Caco-2 (cell line): ENCODE results near the gene PIK3IP1. TPM values are rescaled to one million over a fixed set of nuclear protein-coding genes. Genes with fewer than 3 reads are reported as not detected.

Source experiments
- BruUV-seq: library from RNA; stranded (reverse); fragments of 400-500 nt; replicated peaks from 2 replicates; lab custom pipeline; 2021; lab: Mats Ljungman, UMichigan
- CTCF ChIA-PET: fragments of 300-600 bp; sonication (Branson Sonifier 250); formaldehyde crosslinking; loops from one replicate; lab custom pipeline; 2022; ENCODE audit warnings: antibody characterized with exemption; lab: Charles Lee
- POLR2A ChIA-PET: fragments of 300-600 bp; sonication (Branson Sonifier 250); formaldehyde crosslinking; loops from one replicate; lab custom pipeline; 2022; ENCODE audit warnings: antibody characterized with exemption; lab: Charles Lee
- DNase-seq, 2 experiments: peaks; one replicate each; pipeline versions ENCODE4 v3.0.0 to v3.0.0-alpha.2; 2020 to 2022
- H3K27me3 ChIP-seq: replicated peaks from 2 replicates; pipeline ENCODE4 v1.6.0; 2011; ENCODE audit warnings: low read length; ENCODE audit not compliant: control insufficient read depth, insufficient read depth
- H3K36me3 ChIP-seq: 2 replicates; pipeline ENCODE4 v1.5.1; 2011; ENCODE audit warnings: low read length; ENCODE audit not compliant: control insufficient read depth, insufficient read depth
- H3K4me1 ChIP-seq: fragments of 250-450 bp; sonication (Bioruptor Pico); 2 replicates; pipeline ENCODE4 v1.5.1; 2020; ENCODE audit warnings: mild to moderate bottlenecking
- H3K4me3 ChIP-seq: 2 replicates; pipeline ENCODE4 v1.5.1; 2011; ENCODE audit warnings: low read depth, mild to moderate bottlenecking, control low read depth, low read length
- H3K9me3 ChIP-seq: fragments of 250-450 bp; sonication (Bioruptor Pico); 2 replicates; pipeline ENCODE4 v1.5.1; 2020; ENCODE audit warnings: mild to moderate bottlenecking, moderate library complexity
- H3K27ac Mint-ChIP-seq: one replicate; pipeline ENCODE4 v1.8.0; 2022; ENCODE audit warnings: mixed read lengths; ENCODE audit not compliant: unreplicated experiment
- H3K27me3 Mint-ChIP-seq: one replicate; pipeline ENCODE4 v1.8.0; 2022; ENCODE audit warnings: mixed read lengths; ENCODE audit not compliant: insufficient read depth, unreplicated experiment
- H3K36me3 Mint-ChIP-seq: one replicate; pipeline ENCODE4 v1.8.0; 2022; ENCODE audit warnings: mild to moderate bottlenecking, mixed read lengths; ENCODE audit not compliant: insufficient read depth, unreplicated experiment
- H3K4me1 Mint-ChIP-seq: one replicate; pipeline ENCODE4 v1.8.0; 2022; ENCODE audit warnings: low read depth, mixed read lengths; ENCODE audit not compliant: unreplicated experiment
- H3K4me3 Mint-ChIP-seq: one replicate; pipeline ENCODE4 v1.8.0; 2022; ENCODE audit warnings: mild to moderate bottlenecking, moderate library complexity, mixed read lengths; ENCODE audit not compliant: unreplicated experiment
- H3K9me3 Mint-ChIP-seq: one replicate; pipeline ENCODE4 v1.8.0; 2022; ENCODE audit warnings: mixed read lengths; ENCODE audit not compliant: unreplicated experiment
- intact Hi-C: fragments of 100-400 bp; cut with micrococcal nuclease; formaldehyde crosslinking; loops from one replicate; pipeline ENCODE4 v1.10.0; 2022; ENCODE audit not compliant: unreplicated experiment
- total RNA-seq: library from RNA; stranded (reverse); gene quantifications from 2 replicates; pipeline ENCODE4 v1.2.3, GENCODE V29; 2022
- TF ChIP-seq, protein P1 (sequence below), 2 experiments: fragments of 200-600 bp in 1 of 2; IDR thresholded peaks; 1 replicate in 1 of 2; 2 replicates in 1 of 2; pipeline versions ENCODE4 v1.5.1 to v1.8.0; 2011 to 2022; ENCODE audit warnings: antibody characterized with exemption in 1 of 2, control low read depth in 1 of 2, inconsistent platforms in 1 of 2, low read depth in 1 of 2, low read length in 1 of 2, mild to moderate bottlenecking in 1 of 2, moderate library complexity in 1 of 2; ENCODE audit not compliant: insufficient read depth in 1 of 2, severe bottlenecking in 1 of 2, unreplicated experiment in 1 of 2

Gene PIK3IP1
- total RNA-seq, 1 experiment from 2014 or later: 0.68 TPM

DNA sequence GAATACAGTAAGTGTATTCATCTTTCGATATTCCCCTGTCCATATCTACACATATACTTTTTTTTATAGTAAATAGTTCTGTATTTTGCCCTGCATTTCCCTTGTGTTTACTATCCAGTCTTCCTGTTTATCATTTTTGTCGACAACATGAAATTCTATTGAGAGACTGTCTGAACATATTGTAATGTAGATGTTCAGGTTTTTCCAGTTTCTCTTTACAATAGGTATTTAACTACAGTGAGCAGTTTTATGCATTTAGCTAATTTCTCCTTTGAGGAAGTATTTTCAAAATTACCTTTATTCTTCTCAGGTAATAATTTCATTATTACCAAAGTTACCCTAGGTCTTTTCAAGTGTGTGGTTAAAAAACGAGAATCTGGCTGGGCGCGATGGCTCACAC lies 16.7 kb downstream of the PIK3IP1 start:
- Histone ChIP-seq H3K36me3 (peaks cover 2% of the 10 kb centered on the region; the same call in 1 of the 2 replicates), H3K4me3 (no peak overlapping the region), H3K27me3 (no peaks in the 10 kb centered on the region), H3K4me1 (peaks cover 26% of the 10 kb centered on the region), H3K9me3 (no peaks in the 10 kb centered on the region)
- Mint-ChIP-seq H3K27me3 (no peaks in the 10 kb centered on the region), H3K36me3 (peaks cover 50% of the 10 kb centered on the region), H3K4me3 (no peak overlapping the region), H3K27ac (no peak overlapping the region), H3K9me3 (no peaks in the 10 kb centered on the region), H3K4me1 (peaks cover 11% of the 10 kb centered on the region)
- POLR2A ChIA-PET: no interaction called here
- intact Hi-C loops: no loop called here
- TF ChIP-seq, protein P1, sequence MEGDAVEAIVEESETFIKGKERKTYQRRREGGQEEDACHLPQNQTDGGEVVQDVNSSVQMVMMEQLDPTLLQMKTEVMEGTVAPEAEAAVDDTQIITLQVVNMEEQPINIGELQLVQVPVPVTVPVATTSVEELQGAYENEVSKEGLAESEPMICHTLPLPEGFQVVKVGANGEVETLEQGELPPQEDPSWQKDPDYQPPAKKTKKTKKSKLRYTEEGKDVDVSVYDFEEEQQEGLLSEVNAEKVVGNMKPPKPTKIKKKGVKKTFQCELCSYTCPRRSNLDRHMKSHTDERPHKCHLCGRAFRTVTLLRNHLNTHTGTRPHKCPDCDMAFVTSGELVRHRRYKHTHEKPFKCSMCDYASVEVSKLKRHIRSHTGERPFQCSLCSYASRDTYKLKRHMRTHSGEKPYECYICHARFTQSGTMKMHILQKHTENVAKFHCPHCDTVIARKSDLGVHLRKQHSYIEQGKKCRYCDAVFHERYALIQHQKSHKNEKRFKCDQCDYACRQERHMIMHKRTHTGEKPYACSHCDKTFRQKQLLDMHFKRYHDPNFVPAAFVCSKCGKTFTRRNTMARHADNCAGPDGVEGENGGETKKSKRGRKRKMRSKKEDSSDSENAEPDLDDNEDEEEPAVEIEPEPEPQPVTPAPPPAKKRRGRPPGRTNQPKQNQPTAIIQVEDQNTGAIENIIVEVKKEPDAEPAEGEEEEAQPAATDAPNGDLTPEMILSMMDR (IDR thresholded peaks at IDR 0.05; ENCODE audit: insufficient read depth in 1 of 2, low read depth in 1 of 2, low read length in 1 of 2, severe bottlenecking in 1 of 2, unreplicated experiment in 1 of 2): no peak
- CTCF ChIA-PET: interaction anchor here (1.0 to 1.2 kb wide), 3 partner anchors 15 to 31 kb away, joined by 3 to 4 read pairs (median 4); no protein-coding TSS in a partner anchor
- no TSS peak for BruUV-seq
- DNase-seq: no peak

DNA sequence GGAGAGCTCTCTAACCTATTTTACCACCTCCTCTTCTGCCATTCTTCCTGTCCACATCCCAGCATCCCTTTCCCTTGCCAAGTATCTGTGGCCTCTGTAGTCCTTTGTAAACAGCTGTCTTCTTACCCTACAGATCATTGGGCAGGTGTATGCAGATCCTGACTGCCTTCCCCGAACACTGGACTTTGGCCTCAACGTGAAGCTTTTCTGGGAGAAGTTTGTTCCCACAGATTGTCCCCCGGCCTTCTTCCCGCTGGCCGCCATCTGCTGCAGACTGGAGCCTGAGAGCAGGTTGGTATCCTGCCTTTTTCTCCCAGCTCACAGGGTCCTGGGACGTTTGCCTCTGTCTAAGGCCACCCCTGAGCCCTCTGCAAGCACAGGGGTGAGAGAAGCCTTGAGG lies 17.3 kb downstream of the PIK3IP1 start:
- Histone ChIP-seq H3K27me3 (no peaks in the 10 kb centered on the region), H3K4me3 (no peak overlapping the region), H3K4me1 (peaks cover 30% of the 10 kb centered on the region), H3K9me3 (no peaks in the 10 kb centered on the region), H3K36me3 (peaks cover 2% of the 10 kb centered on the region; the same call in 1 of the 2 replicates)
- CTCF ChIA-PET: interaction anchor here (0.6 to 1.2 kb wide), 4 partner anchors 15 to 45 kb away, joined by 3 to 5 read pairs (median 4); no protein-coding TSS in a partner anchor
- Mint-ChIP-seq H3K9me3 (no peaks in the 10 kb centered on the region), H3K27ac (no peak overlapping the region), H3K4me1 (peaks cover 17% of the 10 kb centered on the region), H3K4me3 (no peak overlapping the region), H3K36me3 (peaks cover 50% of the 10 kb centered on the region), H3K27me3 (no peaks in the 10 kb centered on the region)
- POLR2A ChIA-PET: no interaction called here
- intact Hi-C loops: no loop called here
- DNase-seq: no peak
- no TSS peak for BruUV-seq
- TF ChIP-seq, protein P1 (IDR thresholded peaks at IDR 0.05; ENCODE audit: insufficient read depth in 1 of 2, low read depth in 1 of 2, low read length in 1 of 2, severe bottlenecking in 1 of 2, unreplicated experiment in 1 of 2): no peak

DNA sequence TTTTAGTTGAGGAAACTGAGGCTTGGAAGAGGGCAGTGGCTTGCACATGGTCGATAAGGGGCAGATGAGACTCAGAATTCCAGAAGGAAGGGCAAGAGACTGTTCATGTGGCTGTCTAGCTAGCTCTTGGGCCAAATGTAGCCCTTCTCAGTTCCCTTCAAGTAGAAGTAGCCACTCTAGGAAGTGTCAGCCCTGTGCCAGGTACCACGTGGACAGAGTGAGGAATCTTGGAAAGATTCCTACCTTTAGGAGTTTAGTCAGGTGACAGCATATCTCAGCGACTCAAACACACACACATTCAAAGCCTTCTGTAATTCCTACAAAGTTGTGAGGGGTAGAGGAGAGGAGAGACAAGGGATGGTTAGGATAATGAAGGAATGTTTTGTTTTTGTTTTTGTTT lies 18.3 kb downstream of the PIK3IP1 start:
- ChIA-PET POLR2A (interaction anchor here (0.6 kb wide), 1 partner anchor 55 kb away, joined by 3 read pairs; no protein-coding TSS in a partner anchor), CTCF (interaction anchor here (1.9 to 4.5 kb wide), 4 partner anchors 16 to 63 kb away, joined by 6 to 62 read pairs (median 34); partner anchors contain the start of gene LIMK2)
- no peak for DNase-seq
- peaks cover 30% of the 10 kb centered on the region for H3K4me1 ChIP-seq
- H3K4me3 ChIP-seq: no peak overlapping the region
- H3K36me3 ChIP-seq: peaks cover 2% of the 10 kb centered on the region; the same call in 1 of the 2 replicates
- no peak overlapping the region for H3K4me3 Mint-ChIP-seq
- H3K9me3 Mint-ChIP-seq: no peaks in the 10 kb centered on the region
- H3K27me3 Mint-ChIP-seq: no peaks in the 10 kb centered on the region
- no peak overlapping the region for H3K27ac Mint-ChIP-seq
- intact Hi-C loops: no loop called here
- H3K9me3 ChIP-seq: no peaks in the 10 kb centered on the region
- no TSS peak for BruUV-seq
- TF ChIP-seq, protein P1 (IDR thresholded peaks at IDR 0.05; ENCODE audit: insufficient read depth in 1 of 2, low read depth in 1 of 2, low read length in 1 of 2, severe bottlenecking in 1 of 2, unreplicated experiment in 1 of 2): no peak
- peaks cover 23% of the 10 kb centered on the region for H3K4me1 Mint-ChIP-seq
- H3K27me3 ChIP-seq: no peaks in the 10 kb centered on the region
- peaks cover 50% of the 10 kb centered on the region for H3K36me3 Mint-ChIP-seq
